ENCODE data around the gene TNFSF18.

TNFSF18 gene

DNA sequence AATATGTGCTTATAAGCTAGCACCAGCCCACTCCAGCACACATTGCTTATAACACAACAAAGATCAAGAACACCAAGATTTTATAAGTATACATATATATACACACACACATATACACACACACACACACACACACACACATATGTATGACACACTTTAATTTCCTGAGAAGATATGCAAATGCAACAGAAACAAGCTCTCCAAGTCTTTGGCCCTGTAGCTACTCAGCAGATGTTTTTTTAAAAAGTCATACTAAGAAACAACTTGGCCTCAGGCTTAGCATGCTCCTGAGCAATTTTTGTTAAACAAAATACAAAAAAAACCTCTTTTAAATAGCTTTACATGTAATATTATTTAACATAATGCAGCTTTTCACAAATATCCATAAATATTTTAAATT lies 11.1 kb downstream of the TNFSF18 start:
- no peak for DNase-seq (ENCODE audit: low read depth in 3 of 3, low spot score in 1 of 3)

DNA sequence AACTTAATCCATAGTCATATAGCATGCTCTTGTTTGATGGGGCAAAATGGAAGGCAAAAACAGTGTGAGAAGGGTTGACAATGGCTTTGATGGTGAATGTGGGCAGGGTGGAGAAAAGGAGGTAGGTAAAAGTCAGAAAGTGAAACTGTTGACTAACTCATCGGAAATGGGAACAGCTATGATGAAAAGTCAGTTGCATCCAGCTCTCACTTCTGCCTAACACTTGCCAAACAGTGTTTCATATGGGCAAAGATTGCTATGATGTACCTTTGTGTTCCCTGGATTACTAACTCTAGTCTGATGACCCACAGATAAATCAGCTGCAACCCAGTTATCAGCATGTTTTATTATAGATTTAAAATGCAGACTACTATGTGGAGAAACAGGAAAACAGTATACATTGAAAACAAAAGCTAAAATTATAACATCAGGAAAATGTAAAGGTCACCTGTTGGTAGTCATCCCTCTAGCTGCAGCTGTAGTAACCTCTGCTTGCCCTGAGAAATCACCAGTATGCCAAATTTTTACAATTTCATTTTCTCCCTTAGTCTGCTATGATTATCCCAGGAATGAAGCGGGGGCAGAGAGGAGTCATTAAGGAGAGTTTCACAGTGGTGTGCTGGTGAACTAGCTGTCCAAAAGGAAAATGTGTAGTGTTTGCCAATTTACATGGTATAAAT lies 11.7 kb downstream of the TNFSF18 start:
- no peak for DNase-seq (ENCODE audit: low read depth in 3 of 3, low spot score in 1 of 3)

DNA sequence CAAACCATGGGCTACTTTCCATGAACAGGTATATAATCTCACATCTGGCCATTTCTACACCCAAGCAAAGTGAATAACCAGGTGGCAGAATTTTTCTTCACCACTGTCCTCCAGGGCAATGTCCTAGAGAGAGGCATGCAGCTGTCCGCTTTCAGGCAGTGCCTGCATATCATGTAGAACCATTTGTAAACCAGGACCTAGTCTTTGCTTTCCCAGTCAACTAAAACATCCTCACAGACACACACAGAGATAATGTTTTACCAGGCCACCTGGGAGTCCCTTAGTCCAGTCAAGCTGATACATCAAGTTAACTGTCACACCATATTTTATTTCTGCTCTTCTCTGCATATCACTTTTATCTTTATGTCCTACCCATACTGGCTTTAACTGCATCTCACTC lies 26.2 kb downstream of the TNFSF18 start:
- DNase-seq (ENCODE audit: low read depth in 3 of 3, low spot score in 1 of 3), result no peak

DNA sequence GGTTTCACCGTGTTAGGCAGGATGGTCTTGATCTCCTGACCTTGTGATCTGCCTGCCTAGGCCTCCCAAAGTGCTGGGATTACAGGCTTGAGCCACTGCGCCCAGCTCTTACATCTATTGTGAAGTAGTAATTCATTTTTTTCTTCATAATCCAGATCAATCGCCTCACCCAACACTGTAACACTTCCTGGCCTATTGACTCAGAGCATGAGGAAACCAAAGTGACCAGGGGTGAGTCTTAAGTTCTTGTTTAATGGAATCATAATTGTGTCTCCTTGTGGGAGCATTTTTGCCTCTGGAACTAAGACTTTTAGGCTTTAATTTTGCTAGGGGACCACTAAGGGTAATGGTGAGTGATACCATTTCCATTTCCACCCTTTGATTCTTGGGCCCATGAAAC lies 27.4 kb downstream of the TNFSF18 start:
- DNase-seq (ENCODE audit: low read depth in 3 of 3, low spot score in 1 of 3), result no peak

DNA sequence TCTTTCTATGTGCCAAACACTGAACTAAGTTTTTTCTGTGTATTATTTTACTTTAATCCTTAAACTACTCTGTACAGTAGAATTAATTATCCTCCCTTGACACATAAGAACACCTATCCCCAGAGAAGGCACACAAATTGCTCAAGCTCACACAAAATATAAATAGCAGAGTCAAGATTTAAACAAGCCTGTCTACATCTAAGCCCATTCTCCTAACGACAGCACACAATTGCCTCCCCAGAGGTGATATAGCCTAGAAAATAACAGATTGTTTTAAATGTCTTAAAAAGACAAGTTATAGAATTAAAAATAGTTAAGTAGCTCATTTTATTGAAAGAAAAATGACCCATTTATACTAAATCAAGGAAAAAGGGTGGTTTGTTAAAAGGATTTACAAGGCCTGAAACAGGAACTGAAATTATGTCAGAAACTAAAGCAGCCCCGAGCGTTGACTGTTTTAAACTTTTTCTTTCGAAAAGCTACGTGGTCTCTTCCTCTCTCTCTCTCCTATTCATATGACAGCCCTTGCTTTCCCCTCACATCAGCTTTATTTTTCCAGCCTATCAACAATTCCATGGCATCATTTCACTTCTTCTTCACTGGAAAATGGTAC lies 30.5 kb downstream of the TNFSF18 start:
- DNase-seq (ENCODE audit: low read depth in 3 of 3, low spot score in 1 of 3), result no peak

DNA sequence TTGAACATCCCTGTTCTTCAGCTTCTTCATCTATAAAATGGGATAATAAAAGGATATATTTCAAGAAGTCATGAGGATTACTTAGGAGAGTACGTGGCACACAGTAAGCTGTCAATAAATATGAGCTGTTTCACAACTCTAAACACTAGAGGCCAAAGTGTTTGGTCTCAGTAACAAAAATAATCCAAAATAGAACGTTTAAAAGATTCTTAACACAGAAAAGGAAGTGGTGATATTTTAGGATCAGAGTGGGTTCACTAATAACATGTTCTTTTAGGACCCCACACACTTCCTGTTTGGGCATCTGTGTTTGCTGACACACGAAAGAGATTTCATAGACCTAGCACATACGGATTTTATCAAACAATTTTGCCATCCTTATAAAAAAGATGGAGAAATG lies 32.9 kb downstream of the TNFSF18 start:
- DNase-seq (ENCODE audit: low read depth in 3 of 3, low spot score in 1 of 3), result no peak

DNA sequence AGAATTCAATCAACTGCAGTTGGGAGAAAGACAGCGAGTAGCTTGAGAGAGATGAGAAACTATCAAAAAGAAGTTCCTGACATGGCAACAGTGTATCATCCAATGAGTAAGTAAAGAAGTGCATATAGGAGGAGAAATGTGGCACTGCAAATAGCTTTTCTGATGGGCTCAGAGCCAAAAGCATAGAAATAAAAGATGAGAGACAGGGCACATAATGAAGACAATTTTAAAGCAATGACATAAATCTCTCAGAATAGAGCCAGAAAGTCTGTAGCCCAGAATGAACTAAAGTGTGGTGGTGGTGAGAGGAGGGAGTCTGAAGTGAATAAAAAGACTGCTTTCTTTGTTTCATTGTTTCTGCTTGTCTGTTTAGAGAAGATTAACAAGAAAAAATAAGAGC lies 34.3 kb downstream of the TNFSF18 start:
- no peak for DNase-seq (ENCODE audit: low read depth in 3 of 3, low spot score in 1 of 3)

DNA sequence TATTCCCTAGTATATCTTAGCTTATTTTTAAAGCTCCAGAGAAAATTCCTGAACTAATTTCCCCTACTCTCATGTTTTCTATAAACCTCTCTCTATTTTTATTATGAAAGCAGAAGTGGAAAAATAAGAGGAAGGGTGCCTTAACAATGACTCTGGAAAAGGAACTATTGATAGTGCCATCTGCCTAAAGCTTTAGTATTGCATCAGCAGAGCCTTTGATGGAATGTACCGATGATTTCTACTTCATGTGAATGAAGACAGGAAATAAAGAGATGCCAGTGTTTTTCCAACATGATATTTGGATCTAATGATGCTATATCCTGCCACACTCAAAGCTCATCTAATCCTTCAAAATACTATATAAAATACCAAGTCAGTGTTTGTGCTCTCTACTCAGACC lies 35.1 kb downstream of the TNFSF18 start:
- DNase-seq (ENCODE audit: low read depth in 3 of 3, low spot score in 1 of 3), result no peak

GRCh38 chr1:173014160-173014559 lies 36.6 kb downstream of the TNFSF18 start:
- DNase-seq (ENCODE audit: low read depth in 3 of 3, low spot score in 1 of 3), result no peak

- no peak for DNase-seq (ENCODE audit: low read depth in 3 of 3, low spot score in 1 of 3)
Observed at GRCh38 chr1:173012126-173012525, 38.6 kb downstream of the TNFSF18 start.

GRCh38 chr1:173009597-173009996 lies 41.1 kb downstream of the TNFSF18 start:
- DNase-seq (ENCODE audit: low read depth in 3 of 3, low spot score in 1 of 3), result no peak

DNA sequence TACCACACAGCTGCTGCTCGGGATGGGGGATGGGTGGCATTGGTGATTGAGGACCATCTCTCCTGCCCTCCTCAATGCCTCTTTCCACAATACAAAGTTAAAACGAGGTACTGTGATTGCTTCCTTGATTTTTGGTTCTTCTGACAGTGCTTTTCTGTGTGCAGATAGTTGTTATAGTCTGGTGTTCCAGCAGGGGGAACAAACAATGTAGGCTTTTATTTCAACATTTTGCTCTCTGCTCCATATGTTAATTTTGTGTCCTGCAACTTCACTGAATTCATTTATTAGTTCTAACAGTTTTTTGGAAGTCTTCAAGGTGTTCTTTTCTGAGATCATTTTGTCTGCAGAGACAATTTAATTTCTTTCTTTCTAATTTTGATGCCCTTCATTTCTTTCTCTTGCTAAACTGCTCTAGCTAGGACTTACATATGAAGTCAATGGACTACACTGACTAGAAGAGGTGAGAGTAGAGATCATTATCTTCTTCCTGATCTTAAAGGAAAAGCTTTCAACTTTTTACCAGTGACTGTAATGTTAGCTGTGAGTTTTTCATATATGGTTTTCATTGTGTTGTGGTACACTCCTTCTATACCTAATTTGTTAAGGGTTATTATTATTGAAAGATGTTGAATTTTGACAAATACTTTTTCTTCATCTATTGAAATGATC lies 45.4 kb downstream of the TNFSF18 start:
- no peak for DNase-seq (ENCODE audit: low read depth in 3 of 3, low spot score in 1 of 3)

DNA sequence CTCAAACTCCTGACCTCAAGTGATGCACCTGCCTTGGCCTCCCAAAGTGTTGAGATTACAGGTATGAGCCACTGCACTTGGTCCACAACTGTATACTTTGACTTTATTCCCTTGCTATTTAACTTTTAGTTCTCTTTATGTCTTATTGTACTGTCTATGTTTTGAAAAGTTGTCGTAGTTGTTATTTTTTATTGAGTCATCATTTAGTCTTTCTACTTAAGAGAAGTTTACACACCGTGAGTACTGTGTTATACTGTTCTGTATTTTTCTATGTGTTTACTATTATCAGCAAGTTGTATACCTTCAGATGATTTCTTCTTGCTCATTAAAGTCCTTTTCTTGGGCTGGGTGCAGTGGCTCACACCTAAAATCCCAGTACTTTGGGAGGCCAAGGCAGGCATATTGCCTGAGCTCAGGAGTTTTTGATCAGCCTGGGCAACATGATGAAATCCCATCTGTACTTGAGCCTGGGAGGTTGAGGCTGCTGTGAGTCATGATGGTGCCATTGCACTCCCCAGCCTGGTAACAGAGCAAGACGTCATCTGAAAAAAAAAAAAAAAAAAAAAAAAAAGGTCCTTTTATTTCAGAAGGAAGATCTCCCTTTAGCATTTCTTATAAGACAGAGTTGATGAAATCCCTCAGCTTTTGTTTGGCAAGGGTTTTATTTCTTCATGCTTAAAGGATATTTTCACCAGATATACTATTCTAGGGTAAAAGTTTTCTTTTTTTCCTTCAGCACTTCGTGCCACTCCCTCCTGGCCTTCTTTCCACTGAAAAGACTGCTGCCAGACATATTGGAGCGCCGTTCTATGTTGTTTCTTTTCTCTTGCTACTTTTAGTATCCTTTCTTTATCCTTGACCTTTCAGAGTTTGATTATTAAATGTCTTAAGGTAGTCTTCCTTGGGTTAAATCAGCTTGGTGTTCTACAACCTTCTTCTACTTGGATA lies 47.6 kb downstream of the TNFSF18 start:
- DNase-seq (ENCODE audit: low read depth in 3 of 3, low spot score in 1 of 3), result no peak

GRCh38 chr1:172999349-172999748 lies 51.4 kb downstream of the TNFSF18 start:
- DNase-seq (ENCODE audit: low read depth in 3 of 3, low spot score in 1 of 3), result no peak

DNA sequence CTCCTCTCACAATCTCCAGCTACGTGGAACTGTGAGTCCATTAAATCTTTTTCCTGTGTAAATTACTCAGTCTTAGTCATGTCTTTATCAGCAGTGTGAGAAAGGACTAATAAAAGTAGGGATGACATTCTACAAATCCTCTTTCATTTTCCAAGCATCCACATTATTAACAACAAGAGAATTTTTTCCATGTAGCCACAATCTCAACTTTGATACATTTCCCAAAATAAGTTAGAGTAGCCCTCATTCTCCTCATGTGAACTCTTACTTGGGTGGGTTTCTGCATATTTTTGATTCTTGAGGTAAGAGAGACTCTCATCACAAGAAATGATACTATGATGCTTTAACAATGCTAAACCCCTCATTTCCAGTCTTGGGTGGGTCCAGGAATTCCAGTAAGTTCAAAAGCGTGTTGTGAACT lies 52.8 kb downstream of the TNFSF18 start:
- DNase-seq (ENCODE audit: low read depth in 3 of 3, low spot score in 1 of 3), result no peak

GRCh38 chr1:172993640-172994039 lies 57.1 kb downstream of the TNFSF18 start:
- DNase-seq (ENCODE audit: low read depth in 3 of 3, low spot score in 1 of 3), result no peak

- DNase-seq (ENCODE audit: low read depth in 3 of 3, low spot score in 1 of 3), result no peak
Observed at GRCh38 chr1:172991674-172992400, 58.9 kb downstream of the TNFSF18 start.

- no peak for DNase-seq (ENCODE audit: low read depth in 3 of 3, low spot score in 1 of 3)
Observed at GRCh38 chr1:172990598-172991215, 60.0 kb downstream of the TNFSF18 start.

Data from stimulated activated CD4-positive, alpha-beta T cell treated with anti-CD3 and anti-CD28 coated beads, TNF-alpha, amount 100 ng/mL, for 1 hour (primary cell).